ENCODE measurements around the gene CHD9NB.

CHD9NB gene

GRCh38 chr16:53035176-53035942 is 17.3 kb downstream of the CHD9NB start:
- Histone ChIP-seq H3K9me3 (ENCODE audit: insufficient read depth, low read length) (no peaks in the 10 kb centered on the region; the same call in 1 of the 2 replicates), H3K27me3 (ENCODE audit: low read depth, low read length) (peaks cover 10% of the 10 kb centered on the region; the same call in 1 of the 2 replicates), H3K27ac (ENCODE audit: low read length) (no peak overlapping the region), H3K9ac (ENCODE audit: low read length) (no peak overlapping the region), H3K4me2 (ENCODE audit: low read length) (no peak overlapping the region), H3K79me2 (ENCODE audit: low read length) (no peaks in the 10 kb centered on the region), H4K20me1 (ENCODE audit: insufficient read depth, low read length) (no peaks in the 10 kb centered on the region), H3K4me3 (ENCODE audit: low read length) (no peak overlapping the region), H2AFZ (ENCODE audit: low read depth, low read length) (no peak overlapping the region), H3K4me1 (ENCODE audit: low read length) (no peaks in the 10 kb centered on the region), H3K36me3 (replicated peaks; ENCODE audit: low read depth, low read length) (no peaks in the 10 kb centered on the region)
- TF ChIP-seq CTCF (IDR thresholded peaks at IDR 0.05; ENCODE audit: low read depth, low read length): no peak
- no peak for TF ChIP-seq EZH2phosphoT487 (IDR thresholded peaks at IDR 0.05; ENCODE audit: low read depth)

- TF ChIP-seq EZH2phosphoT487 (IDR thresholded peaks at IDR 0.05; ENCODE audit: low read depth) (no peak), CTCF (IDR thresholded peaks at IDR 0.05; ENCODE audit: low read depth, low read length) (no peak)
Measured at GRCh38 chr16:53034306-53034705, 18.4 kb downstream of the CHD9NB start.

GRCh38 chr16:53031323-53031942 is 21.3 kb downstream of the CHD9NB start:
- Histone ChIP-seq H4K20me1 (ENCODE audit: insufficient read depth, low read length) (no peaks in the 10 kb centered on the region), H3K27me3 (ENCODE audit: low read depth, low read length) (peaks cover 10% of the 10 kb centered on the region; the same call in 1 of the 2 replicates), H3K27ac (ENCODE audit: low read length) (no peak overlapping the region), H3K36me3 (replicated peaks; ENCODE audit: low read depth, low read length) (no peaks in the 10 kb centered on the region), H3K4me3 (ENCODE audit: low read length) (no peak overlapping the region), H3K9ac (ENCODE audit: low read length) (no peak overlapping the region), H3K79me2 (ENCODE audit: low read length) (no peaks in the 10 kb centered on the region), H3K4me2 (ENCODE audit: low read length) (no peak overlapping the region), H3K9me3 (ENCODE audit: insufficient read depth, low read length) (no peaks in the 10 kb centered on the region; the same call in 1 of the 2 replicates), H3K4me1 (ENCODE audit: low read length) (no peaks in the 10 kb centered on the region), H2AFZ (ENCODE audit: low read depth, low read length) (no peak overlapping the region)
- TF ChIP-seq CTCF (IDR thresholded peaks at IDR 0.05; ENCODE audit: low read depth, low read length): no peak

More at GRCh38 chr16:53034306-53034705, 18.4 kb downstream of the CHD9NB start:
- H3K27me3 ChIP-seq (ENCODE audit: low read depth, low read length): peaks cover 10% of the 10 kb centered on the region; the same call in 1 of the 2 replicates
- no peak overlapping the region for H2AFZ ChIP-seq (ENCODE audit: low read depth, low read length)
- H3K4me2 ChIP-seq (ENCODE audit: low read length): no peak overlapping the region
- no peaks in the 10 kb centered on the region for H4K20me1 ChIP-seq (ENCODE audit: insufficient read depth, low read length)
- H3K27ac ChIP-seq (ENCODE audit: low read length): no peak overlapping the region
- H3K9me3 ChIP-seq (ENCODE audit: insufficient read depth, low read length): no peaks in the 10 kb centered on the region; the same call in 1 of the 2 replicates
- no peak overlapping the region for H3K9ac ChIP-seq (ENCODE audit: low read length)
- no peak overlapping the region for H3K4me3 ChIP-seq (ENCODE audit: low read length)
- H3K36me3 ChIP-seq (replicated peaks; ENCODE audit: low read depth, low read length): no peaks in the 10 kb centered on the region
- H3K79me2 ChIP-seq (ENCODE audit: low read length): no peaks in the 10 kb centered on the region
- H3K4me1 ChIP-seq (ENCODE audit: low read length): no peaks in the 10 kb centered on the region

GRCh38 chr16:53029971-53030370 is 22.7 kb downstream of the CHD9NB start:
- no peaks in the 10 kb centered on the region for H4K20me1 ChIP-seq (ENCODE audit: insufficient read depth, low read length)
- H3K4me3 ChIP-seq (ENCODE audit: low read length): no peak overlapping the region
- TF ChIP-seq CTCF (IDR thresholded peaks at IDR 0.05; ENCODE audit: low read depth, low read length) (no peak), EZH2phosphoT487 (IDR thresholded peaks at IDR 0.05; ENCODE audit: low read depth) (no peak)

More at GRCh38 chr16:53029971-53030370, 22.7 kb downstream of the CHD9NB start:
- Histone ChIP-seq H3K4me2 (ENCODE audit: low read length) (no peak overlapping the region), H3K4me1 (ENCODE audit: low read length) (no peaks in the 10 kb centered on the region), H2AFZ (ENCODE audit: low read depth, low read length) (no peak overlapping the region), H3K9me3 (ENCODE audit: insufficient read depth, low read length) (no peaks in the 10 kb centered on the region; the same call in 1 of the 2 replicates), H3K79me2 (ENCODE audit: low read length) (no peaks in the 10 kb centered on the region), H3K27ac (ENCODE audit: low read length) (no peak overlapping the region), H3K36me3 (replicated peaks; ENCODE audit: low read depth, low read length) (no peaks in the 10 kb centered on the region), H3K27me3 (ENCODE audit: low read depth, low read length) (peaks cover 8% of the 10 kb centered on the region; the same call in 1 of the 2 replicates), H3K9ac (ENCODE audit: low read length) (no peak overlapping the region)

Data from OCI-LY3 (cell line).